ENCODE data around the gene MSI2. TPM values are rescaled to one million over a fixed set of nuclear protein-coding genes. Genes with fewer than 3 reads are reported as not detected.
A peak's percentile ranks its signal among the peaks of the same experiment; 100 is the strongest.

The MSI2 gene
- total and polyA plus RNA-seq, 12 donors = 32.6 to 411 (median 148) TPM

DNA sequence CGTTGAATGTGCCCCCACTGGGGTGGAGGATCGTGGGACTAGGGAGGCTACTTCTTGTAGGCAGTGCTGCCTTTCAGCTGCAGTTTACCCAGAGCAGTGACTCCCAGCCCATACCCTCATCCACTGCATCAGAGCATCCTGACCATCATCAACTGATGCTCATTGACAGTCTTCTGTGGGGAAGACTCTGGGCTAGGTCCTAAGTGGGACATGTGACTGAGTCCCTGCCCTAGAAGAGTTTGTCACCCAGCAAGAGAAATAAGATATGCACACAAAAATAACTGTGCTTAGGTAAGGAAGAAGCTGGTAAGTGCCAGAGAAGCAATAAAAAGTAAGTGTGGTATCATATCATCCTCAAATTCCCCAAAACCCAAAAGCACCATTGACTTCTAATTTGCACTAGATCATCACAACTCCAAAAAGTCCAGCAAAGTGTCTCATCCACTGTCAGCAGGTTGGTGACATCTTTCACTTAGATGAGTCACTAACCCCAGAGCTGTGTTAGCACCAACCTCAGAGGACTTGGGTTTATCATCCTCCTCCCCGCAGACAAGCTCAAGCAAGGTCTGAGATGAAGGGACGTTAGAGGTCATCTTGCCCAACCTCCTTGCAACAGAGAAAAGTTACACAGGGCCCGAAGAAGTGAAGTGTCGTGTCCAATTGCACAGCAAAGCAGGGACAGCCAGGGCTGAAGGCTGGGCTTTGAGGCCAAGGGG, 389.8 kb downstream of the MSI2 start:
- intact Hi-C loops (cut with DNase I) = no loop called here
- H3K9me3 ChIP-seq (replicated peaks in 1 of 3) = no peaks in the 10 kb centered on the region
- peak overlapping the region in 2 of 5 donors; percentile 36 to 47 for H3K27ac ChIP-seq
- H3K27me3 ChIP-seq = no peaks in the 10 kb centered on the region
- H3K4me1 ChIP-seq (replicated peaks in 1 of 2) = peaks cover 6 to 14% of the 10 kb centered on the region in 2 donors
- 63 to 82% (median 68%) methylated on average over 4 to 6 of the region's 6 CpGs for WGBS, 4 donors
- H3K4me3 ChIP-seq = no peak overlapping the region
- peak in 3 of 7 donors; percentile 39 to 47 (median 46) for DNase-seq
- no peak for TF ChIP-seq POLR2A (IDR thresholded peaks at IDR 0.05)
- TF ChIP-seq, protein P1, sequence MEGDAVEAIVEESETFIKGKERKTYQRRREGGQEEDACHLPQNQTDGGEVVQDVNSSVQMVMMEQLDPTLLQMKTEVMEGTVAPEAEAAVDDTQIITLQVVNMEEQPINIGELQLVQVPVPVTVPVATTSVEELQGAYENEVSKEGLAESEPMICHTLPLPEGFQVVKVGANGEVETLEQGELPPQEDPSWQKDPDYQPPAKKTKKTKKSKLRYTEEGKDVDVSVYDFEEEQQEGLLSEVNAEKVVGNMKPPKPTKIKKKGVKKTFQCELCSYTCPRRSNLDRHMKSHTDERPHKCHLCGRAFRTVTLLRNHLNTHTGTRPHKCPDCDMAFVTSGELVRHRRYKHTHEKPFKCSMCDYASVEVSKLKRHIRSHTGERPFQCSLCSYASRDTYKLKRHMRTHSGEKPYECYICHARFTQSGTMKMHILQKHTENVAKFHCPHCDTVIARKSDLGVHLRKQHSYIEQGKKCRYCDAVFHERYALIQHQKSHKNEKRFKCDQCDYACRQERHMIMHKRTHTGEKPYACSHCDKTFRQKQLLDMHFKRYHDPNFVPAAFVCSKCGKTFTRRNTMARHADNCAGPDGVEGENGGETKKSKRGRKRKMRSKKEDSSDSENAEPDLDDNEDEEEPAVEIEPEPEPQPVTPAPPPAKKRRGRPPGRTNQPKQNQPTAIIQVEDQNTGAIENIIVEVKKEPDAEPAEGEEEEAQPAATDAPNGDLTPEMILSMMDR (IDR thresholded peaks at IDR 0.05) = no peak
- H3K36me3 ChIP-seq (replicated peaks in 1 of 2) = no peaks in the 10 kb centered on the region

DNA sequence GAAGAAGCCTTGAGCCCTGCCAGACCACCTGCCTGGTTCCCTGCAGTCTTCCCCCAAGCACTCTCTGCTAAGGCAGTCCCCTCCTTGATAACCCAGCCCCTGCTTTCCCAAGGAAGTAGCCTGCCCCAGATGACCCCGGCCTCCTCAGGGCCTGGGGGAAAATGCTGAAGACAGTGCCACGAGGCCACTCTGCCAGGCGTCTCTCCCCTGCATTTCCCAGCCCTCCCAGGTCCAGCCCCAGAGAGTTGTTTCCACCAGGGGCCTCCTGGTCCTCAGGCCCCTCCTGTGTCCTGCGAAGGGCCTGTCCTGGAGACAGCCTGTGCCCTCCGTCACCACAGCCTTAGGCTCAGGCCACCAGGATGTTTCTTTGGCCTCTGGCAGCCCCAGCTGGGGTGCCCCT, 392.4 kb downstream of the MSI2 start:
- no peak for DNase-seq
- intact Hi-C loops (cut with DNase I) = no loop called here
- Histone ChIP-seq H3K27ac (no peak overlapping the region), H3K4me3 (no peak overlapping the region), H3K36me3 (replicated peaks in 1 of 2) (no peaks in the 10 kb centered on the region), H3K9me3 (replicated peaks in 1 of 3) (no peaks in the 10 kb centered on the region), H3K27me3 (no peaks in the 10 kb centered on the region), H3K4me1 (replicated peaks in 1 of 2) (peaks cover 4 to 10% of the 10 kb centered on the region in 2 donors)
- TF ChIP-seq, protein P1 (IDR thresholded peaks at IDR 0.05) = no peak
- no peak for TF ChIP-seq POLR2A (IDR thresholded peaks at IDR 0.05)
- 86 to 95% (median 90%) methylated on average over 4 to 5 of the region's 5 CpGs for WGBS, 4 donors

DNA sequence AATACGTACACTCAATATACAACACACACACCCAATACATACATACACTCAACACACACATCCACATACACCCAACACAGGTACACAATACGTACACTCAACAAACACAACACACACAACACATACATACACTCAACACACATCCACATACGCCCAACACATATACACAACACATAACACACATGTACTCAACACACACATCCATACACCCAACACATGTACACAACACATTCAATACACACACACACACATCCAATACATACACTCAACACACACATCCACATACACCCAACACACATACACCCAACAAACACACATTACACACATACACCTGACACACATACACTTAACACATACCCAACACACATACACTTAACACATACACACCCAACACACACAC, 392.9 kb downstream of the MSI2 start:
- WGBS, 4 donors = 94 to 95% (median 94%) methylated on average over 3 of the region's 3 CpGs

DNA sequence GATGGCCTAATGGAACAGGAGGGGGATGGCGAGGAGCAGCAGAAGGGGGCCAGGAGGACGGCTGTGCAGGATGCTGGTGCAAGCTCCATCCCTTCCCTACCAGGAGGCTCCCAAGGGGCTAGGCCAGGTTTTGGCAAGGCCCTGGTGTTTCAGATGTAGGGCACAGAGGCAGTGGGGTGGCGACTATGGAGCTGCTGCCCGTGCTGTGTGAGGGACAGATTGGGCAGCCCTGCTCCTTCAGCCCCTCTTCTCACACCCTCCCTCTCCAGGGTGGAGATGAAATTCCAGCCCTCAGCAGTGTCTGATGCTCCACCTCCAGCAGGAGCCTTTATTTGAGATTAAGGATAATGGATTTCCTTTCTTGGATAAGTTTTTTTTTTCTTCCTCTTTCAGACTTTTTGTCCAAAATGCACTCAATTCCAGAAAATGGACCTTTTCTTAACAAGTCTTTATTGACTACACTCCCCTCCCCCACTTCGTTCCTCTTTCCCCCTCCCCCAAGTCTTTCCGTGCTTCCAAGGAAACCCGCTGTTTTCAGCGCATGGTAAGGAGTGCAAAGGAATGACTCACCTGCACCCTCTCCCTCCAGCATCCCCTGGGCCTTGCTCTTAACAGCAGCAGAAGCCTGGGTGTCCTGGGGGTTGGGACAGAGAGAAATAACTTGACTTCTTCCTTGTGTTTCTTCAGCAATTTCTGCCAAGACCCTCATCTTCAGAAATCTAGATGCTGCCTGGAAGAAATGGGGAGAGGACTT, 393.6 kb downstream of the MSI2 start:
- no peak overlapping the region for H3K27ac ChIP-seq
- 73 to 79% (median 77%) methylated on average over 8 of the region's 8 CpGs for WGBS, 4 donors
- H3K4me1 ChIP-seq (replicated peaks in 1 of 2) = no peaks in the 10 kb centered on the region

More for the DNA sequence above, 392.9 kb downstream of the MSI2 start:
- no peak overlapping the region for H3K27ac ChIP-seq
- H3K4me1 ChIP-seq (replicated peaks in 1 of 2) = peaks cover 0 to 5% of the 10 kb centered on the region in 2 donors
- intact Hi-C loops (cut with DNase I) = no loop called here
- H3K36me3 ChIP-seq (replicated peaks in 1 of 2) = no peaks in the 10 kb centered on the region
- TF ChIP-seq, protein P1 (IDR thresholded peaks at IDR 0.05) = no peak
- no peak for TF ChIP-seq POLR2A (IDR thresholded peaks at IDR 0.05)
- no peak overlapping the region for H3K4me3 ChIP-seq
- no peaks in the 10 kb centered on the region for H3K9me3 ChIP-seq (replicated peaks in 1 of 3)
- no peaks in the 10 kb centered on the region for H3K27me3 ChIP-seq
- DNase-seq = no peak

More for the DNA sequence above, 393.6 kb downstream of the MSI2 start:
- no peaks in the 10 kb centered on the region for H3K36me3 ChIP-seq (replicated peaks in 1 of 2)
- no peak for DNase-seq
- H3K9me3 ChIP-seq (replicated peaks in 1 of 3) = no peaks in the 10 kb centered on the region
- no peak for TF ChIP-seq POLR2A (IDR thresholded peaks at IDR 0.05)
- TF ChIP-seq, protein P1 (IDR thresholded peaks at IDR 0.05) = no peak
- intact Hi-C loops (cut with DNase I) = no loop called here
- no peaks in the 10 kb centered on the region for H3K27me3 ChIP-seq
- H3K4me3 ChIP-seq = no peak overlapping the region

All from adrenal gland (tissue), 12 donors.